Osteoblast (primary cell): ENCODE data around the gene NTNG1. TPM values are rescaled to one million over a fixed set of nuclear protein-coding genes. Genes with fewer than 3 reads are reported as not detected.

Experiments
- DNase-seq: peaks from one replicate; pipeline ENCODE4 v3.0.0; 2011; ENCODE audit warnings: low spot score, mixed read lengths; ENCODE audit not compliant: insufficient read length; ENCODE audit errors: missing footprints
- H2AFZ ChIP-seq: 2 replicates; pipeline ENCODE4 v1.6.0; 2011; ENCODE audit warnings: mild to moderate bottlenecking, low read length
- H3K27ac ChIP-seq: 2 replicates; pipeline ENCODE4 v1.5.1; 2011; ENCODE audit warnings: mild to moderate bottlenecking, low read depth, low read length, moderate library complexity
- H3K27me3 ChIP-seq: 2 replicates; pipeline ENCODE4 v1.6.0; 2012; ENCODE audit warnings: mild to moderate bottlenecking, control low read depth, inconsistent platforms, low read length, moderate library complexity; ENCODE audit not compliant: insufficient read depth
- H3K36me3 ChIP-seq: 2 replicates; pipeline ENCODE4 v1.5.1; 2011; ENCODE audit warnings: mild to moderate bottlenecking, low read length, control low read depth, moderate library complexity; ENCODE audit not compliant: insufficient read depth
- H3K4me1 ChIP-seq: 2 replicates; pipeline ENCODE4 v1.5.1; 2011; ENCODE audit warnings: mild to moderate bottlenecking, low read length, control low read depth, moderate library complexity; ENCODE audit not compliant: insufficient read depth
- H3K4me2 ChIP-seq: 2 replicates; pipeline ENCODE4 v1.6.0; 2011; ENCODE audit warnings: mild to moderate bottlenecking, low read length; ENCODE audit not compliant: insufficient read depth
- H3K4me3 ChIP-seq: fragments of 200-600 bp; sonication (generic); 3 replicates; pipeline ENCODE4 v1.5.1; 2012; ENCODE audit warnings: mild to moderate bottlenecking, low read length, inconsistent platforms; ENCODE audit not compliant: insufficient read depth
- H3K79me2 ChIP-seq: 2 replicates; pipeline ENCODE4 v1.6.0; 2012; ENCODE audit warnings: mild to moderate bottlenecking, low read length, control low read depth, inconsistent platforms; ENCODE audit not compliant: insufficient read depth
- H3K9me3 ChIP-seq: 2 replicates; pipeline ENCODE4 v1.5.1; 2011; ENCODE audit warnings: low read depth, low read length, control low read depth
- H4K20me1 ChIP-seq: 2 replicates; pipeline ENCODE4 v1.6.0; 2012; ENCODE audit warnings: mild to moderate bottlenecking, low read length, control low read depth; ENCODE audit not compliant: insufficient read depth
- total RNA-seq: library from RNA; depleted of rRNA; stranded (reverse); fragments of >200 nt; gene quantifications from 2 replicates; pipeline ENCODE4 v1.2.3, GENCODE V29; 2012
- TF ChIP-seq, protein P1 (sequence below): IDR thresholded peaks from 2 replicates; pipeline ENCODE4 v1.5.1; 2011; ENCODE audit warnings: mild to moderate bottlenecking, low read depth, low read length, moderate library complexity; ENCODE audit errors: extremely low read depth

Gene NTNG1
- total RNA-seq, 1 donor = 3.6 TPM

GRCh38 chr1:107443860-107444259 is 303.0 kb downstream of the NTNG1 start:
- DNase-seq = no peak
- no peaks in the 10 kb centered on the region for H3K9me3 ChIP-seq
- TF ChIP-seq, protein P1, sequence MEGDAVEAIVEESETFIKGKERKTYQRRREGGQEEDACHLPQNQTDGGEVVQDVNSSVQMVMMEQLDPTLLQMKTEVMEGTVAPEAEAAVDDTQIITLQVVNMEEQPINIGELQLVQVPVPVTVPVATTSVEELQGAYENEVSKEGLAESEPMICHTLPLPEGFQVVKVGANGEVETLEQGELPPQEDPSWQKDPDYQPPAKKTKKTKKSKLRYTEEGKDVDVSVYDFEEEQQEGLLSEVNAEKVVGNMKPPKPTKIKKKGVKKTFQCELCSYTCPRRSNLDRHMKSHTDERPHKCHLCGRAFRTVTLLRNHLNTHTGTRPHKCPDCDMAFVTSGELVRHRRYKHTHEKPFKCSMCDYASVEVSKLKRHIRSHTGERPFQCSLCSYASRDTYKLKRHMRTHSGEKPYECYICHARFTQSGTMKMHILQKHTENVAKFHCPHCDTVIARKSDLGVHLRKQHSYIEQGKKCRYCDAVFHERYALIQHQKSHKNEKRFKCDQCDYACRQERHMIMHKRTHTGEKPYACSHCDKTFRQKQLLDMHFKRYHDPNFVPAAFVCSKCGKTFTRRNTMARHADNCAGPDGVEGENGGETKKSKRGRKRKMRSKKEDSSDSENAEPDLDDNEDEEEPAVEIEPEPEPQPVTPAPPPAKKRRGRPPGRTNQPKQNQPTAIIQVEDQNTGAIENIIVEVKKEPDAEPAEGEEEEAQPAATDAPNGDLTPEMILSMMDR = no peak
- no peaks in the 10 kb centered on the region for H3K4me1 ChIP-seq
- H3K27ac ChIP-seq = no peak overlapping the region
- H2AFZ ChIP-seq = no peak overlapping the region
- H4K20me1 ChIP-seq = no peaks in the 10 kb centered on the region
- no peaks in the 10 kb centered on the region for H3K27me3 ChIP-seq
- no peak overlapping the region for H3K4me3 ChIP-seq
- H3K4me2 ChIP-seq = no peak overlapping the region
- H3K79me2 ChIP-seq = no peaks in the 10 kb centered on the region
- H3K36me3 ChIP-seq = no peaks in the 10 kb centered on the region

DNA sequence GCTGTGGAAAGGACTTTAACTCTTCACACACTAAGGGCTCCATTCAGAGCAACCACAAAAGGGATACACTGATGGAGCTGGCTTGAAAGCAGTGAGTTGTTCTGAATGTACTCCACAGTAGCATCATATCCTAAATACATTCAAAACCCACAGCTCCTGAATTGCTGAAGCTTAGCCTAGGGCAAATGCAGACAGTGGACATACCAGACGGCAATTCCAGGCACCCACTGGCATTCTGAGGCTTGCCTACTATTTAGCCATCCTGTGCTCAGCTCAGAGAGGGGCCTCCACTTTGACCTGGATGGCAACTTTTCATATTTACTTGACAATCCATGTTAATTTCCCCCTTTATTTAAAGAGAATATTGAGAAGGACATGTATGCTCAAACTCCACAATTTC is 303.5 kb downstream of the NTNG1 start:
- H3K9me3 ChIP-seq = no peaks in the 10 kb centered on the region
- no peaks in the 10 kb centered on the region for H4K20me1 ChIP-seq
- no peak for DNase-seq
- H2AFZ ChIP-seq = no peak overlapping the region
- TF ChIP-seq, protein P1 = no peak
- H3K79me2 ChIP-seq = no peaks in the 10 kb centered on the region
- no peak overlapping the region for H3K27ac ChIP-seq
- H3K4me1 ChIP-seq = no peaks in the 10 kb centered on the region
- no peaks in the 10 kb centered on the region for H3K36me3 ChIP-seq
- H3K4me3 ChIP-seq = no peak overlapping the region
- H3K4me2 ChIP-seq = no peak overlapping the region
- H3K27me3 ChIP-seq = no peaks in the 10 kb centered on the region

- DNase-seq = no peak
- Histone ChIP-seq H3K4me2 (no peak overlapping the region), H4K20me1 (no peaks in the 10 kb centered on the region), H3K79me2 (no peaks in the 10 kb centered on the region), H3K4me1 (no peaks in the 10 kb centered on the region), H3K27ac (no peak overlapping the region), H3K4me3 (no peak overlapping the region), H3K9me3 (no peaks in the 10 kb centered on the region), H3K27me3 (no peaks in the 10 kb centered on the region), H3K36me3 (no peaks in the 10 kb centered on the region), H2AFZ (no peak overlapping the region)
- TF ChIP-seq, protein P1 = no peak
Measured at GRCh38 chr1:107449326-107449725, 308.5 kb downstream of the NTNG1 start.

DNA sequence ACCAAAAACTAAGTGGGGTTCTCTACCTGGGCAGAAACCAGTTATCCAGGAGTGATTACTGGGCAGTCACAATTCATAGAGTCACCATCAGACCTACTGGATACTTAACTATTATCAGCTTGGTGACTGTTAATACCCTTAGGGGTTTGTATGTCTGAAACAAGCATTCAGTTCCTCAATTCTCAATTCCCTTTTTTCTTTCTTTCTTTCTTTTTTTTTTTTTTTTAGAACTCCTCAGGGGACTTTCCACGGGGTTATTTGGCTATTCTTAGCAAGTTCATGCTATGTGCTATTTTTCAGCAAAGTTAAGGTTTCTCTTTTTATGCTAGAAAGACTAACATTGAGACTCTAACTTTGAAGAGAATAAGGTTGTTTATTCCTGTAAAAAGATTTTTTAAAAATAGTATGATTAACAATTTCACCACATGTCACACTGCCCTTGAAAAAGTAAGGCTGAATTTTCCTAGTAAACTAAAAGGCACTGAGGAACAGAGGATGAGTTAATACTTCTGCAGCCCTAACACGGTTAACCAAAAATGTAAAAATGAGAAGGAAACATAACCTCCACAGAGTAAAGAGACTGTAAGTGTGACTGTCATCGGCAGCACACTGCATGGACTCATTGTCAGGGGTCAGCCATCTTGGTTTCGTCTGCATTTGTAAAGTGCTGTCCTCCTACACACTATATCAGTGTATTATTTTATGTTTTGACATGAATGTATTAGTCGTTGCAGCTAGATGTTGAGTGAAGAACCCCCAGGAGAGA is 310.2 kb downstream of the NTNG1 start:
- DNase-seq = no peak
- H3K4me1 ChIP-seq = no peaks in the 10 kb centered on the region
- no peak overlapping the region for H3K27ac ChIP-seq
- no peaks in the 10 kb centered on the region for H4K20me1 ChIP-seq
- H3K4me3 ChIP-seq = no peak overlapping the region
- H3K36me3 ChIP-seq = no peaks in the 10 kb centered on the region
- H3K9me3 ChIP-seq = no peaks in the 10 kb centered on the region
- TF ChIP-seq, protein P1 = no peak
- no peaks in the 10 kb centered on the region for H3K27me3 ChIP-seq
- H3K4me2 ChIP-seq = no peak overlapping the region
- no peak overlapping the region for H2AFZ ChIP-seq
- no peaks in the 10 kb centered on the region for H3K79me2 ChIP-seq
